OCI-LY1 (cell line): ENCODE measurements around the gene RBL2.

Experiments
- H2AFZ ChIP-seq: fragments of 200-600 bp; sonication (generic), shearing (Covaris generic); 2 replicates; pipeline ENCODE4 v1.6.0; 2014; ENCODE audit warnings: antibody characterized with exemption, mild to moderate bottlenecking, low read length
- H3F3A ChIP-seq: fragments of 200-600 bp; sonication (generic), shearing (Covaris generic); 2 replicates; pipeline ENCODE4 v1.6.0; 2014; ENCODE audit warnings: mild to moderate bottlenecking, antibody characterized with exemption, low read length, moderate library complexity; ENCODE audit not compliant: insufficient read depth
- H3K27ac ChIP-seq: fragments of 200-600 bp; sonication (generic); 2 replicates; pipeline ENCODE4 v1.5.1; 2014; ENCODE audit warnings: low read length, mixed run types, mild to moderate bottlenecking, low read depth; ENCODE audit not compliant: poor library complexity, severe bottlenecking
- H3K27me3 ChIP-seq: fragments of 200-600 bp; sonication (generic); 2 replicates; pipeline ENCODE4 v1.6.0; 2014; ENCODE audit warnings: antibody characterized with exemption, mild to moderate bottlenecking, low read length, moderate library complexity; ENCODE audit not compliant: insufficient read depth
- H3K36me3 ChIP-seq: fragments of 200-600 bp; sonication (generic); 2 replicates; pipeline ENCODE4 v1.6.1; 2014; ENCODE audit warnings: mild to moderate bottlenecking, antibody characterized with exemption, low read length, moderate library complexity, mixed read lengths; ENCODE audit not compliant: insufficient read depth
- H3K4me1 ChIP-seq: fragments of 200-600 bp; sonication (generic); 2 replicates; pipeline ENCODE4 v1.5.1; 2014; ENCODE audit warnings: mild to moderate bottlenecking, low read length, moderate library complexity; ENCODE audit not compliant: insufficient read depth, severe bottlenecking
- H3K4me2 ChIP-seq: fragments of 200-600 bp; sonication (generic), shearing (Covaris generic); 2 replicates; pipeline ENCODE4 v1.6.1; 2014; ENCODE audit warnings: low read length
- H3K4me3 ChIP-seq: fragments of 200-600 bp; sonication (generic); 2 replicates; pipeline ENCODE4 v1.5.1; 2014; ENCODE audit warnings: low read length, low read depth, mild to moderate bottlenecking, mixed read lengths; ENCODE audit not compliant: poor library complexity, severe bottlenecking
- H3K79me2 ChIP-seq: fragments of 200-600 bp; shearing (Covaris generic); 2 replicates; pipeline ENCODE4 v1.6.1; 2016; ENCODE audit warnings: mixed run types, low read length, mixed read lengths; ENCODE audit not compliant: insufficient read depth
- H3K9ac ChIP-seq: fragments of 200-600 bp; sonication (generic), shearing (Covaris generic); 2 replicates; pipeline ENCODE4 v1.6.1; 2014; ENCODE audit warnings: mild to moderate bottlenecking, low read length, mixed read lengths
- H3K9me2 ChIP-seq: fragments of 200-600 bp; sonication (generic), shearing (Covaris generic); 2 replicates; pipeline ENCODE4 v1.6.1; 2014; ENCODE audit warnings: low read depth, mild to moderate bottlenecking, low read length, mixed read lengths
- H3K9me3 ChIP-seq: fragments of 200-600 bp; shearing (Covaris generic); 2 replicates; pipeline ENCODE4 v1.6.1; 2014; ENCODE audit warnings: low read length, mixed read lengths
- H4K20me1 ChIP-seq: fragments of 200-600 bp; sonication (generic), shearing (Covaris generic); 2 replicates; pipeline ENCODE4 v1.6.0; 2016; ENCODE audit warnings: mild to moderate bottlenecking, low read length; ENCODE audit not compliant: insufficient read depth
- EZH2 ChIP-seq: fragments of 200-600 bp; sonication (generic), shearing (Covaris generic); IDR thresholded peaks from 2 replicates; pipeline ENCODE4 v1.8.0; 2017; ENCODE audit warnings: borderline replicate concordance, mixed run types, mild to moderate bottlenecking, antibody characterized with exemption, low read length, moderate library complexity, mixed read lengths
- TF ChIP-seq, protein P1 (sequence below): fragments of 200-600 bp; sonication (generic), shearing (Covaris generic); IDR thresholded peaks from 2 replicates; pipeline ENCODE4 v1.5.1; 2017; ENCODE audit warnings: mild to moderate bottlenecking, antibody characterized with exemption, low read length, moderate library complexity, mixed read lengths

The RBL2 gene

DNA sequence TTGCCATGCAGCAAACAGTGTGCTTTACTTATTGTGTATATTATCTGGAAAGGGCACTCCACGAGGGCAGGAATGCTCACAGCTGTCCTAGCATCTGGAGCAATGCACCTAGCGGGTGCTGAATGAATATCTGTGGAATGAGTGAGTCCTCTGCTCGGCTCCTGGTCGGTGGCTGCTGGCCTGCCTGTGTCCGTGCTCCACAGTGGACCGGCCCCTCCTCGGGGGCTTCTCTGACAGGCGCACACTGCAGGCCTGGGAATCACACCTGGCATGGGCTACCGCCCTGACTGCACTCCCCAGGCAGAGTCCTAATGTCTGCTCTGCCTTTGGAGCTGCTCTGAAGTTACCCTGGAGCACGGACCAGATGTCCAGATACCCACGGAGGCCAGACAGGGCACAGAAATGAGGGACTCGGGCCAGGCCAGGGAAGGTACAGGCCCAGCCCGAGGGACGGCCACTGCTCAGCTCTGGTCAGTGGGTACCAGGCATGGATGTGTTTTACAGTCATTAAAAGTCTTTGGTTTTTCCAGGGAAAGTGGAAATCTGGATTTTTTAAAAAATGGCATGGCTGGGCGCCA is 89.8 kb downstream of the RBL2 start:
- H3K9ac ChIP-seq: no peak overlapping the region
- H3K27me3 ChIP-seq: 0 out of 2 replicates have a peak, but pooled peaks cover 5% of the 10 kb centered on the region
- no peak overlapping the region for H3K27ac ChIP-seq
- H3K4me1 ChIP-seq: peaks cover 2% of the 10 kb centered on the region
- no peaks in the 10 kb centered on the region for H3K9me2 ChIP-seq
- no peaks in the 10 kb centered on the region for H3K9me3 ChIP-seq
- H3K4me2 ChIP-seq: no peak overlapping the region
- no peaks in the 10 kb centered on the region for H3K79me2 ChIP-seq
- no peaks in the 10 kb centered on the region for H4K20me1 ChIP-seq
- no peaks in the 10 kb centered on the region for H3K36me3 ChIP-seq
- TF ChIP-seq EZH2: no peak
- TF ChIP-seq, protein P1, sequence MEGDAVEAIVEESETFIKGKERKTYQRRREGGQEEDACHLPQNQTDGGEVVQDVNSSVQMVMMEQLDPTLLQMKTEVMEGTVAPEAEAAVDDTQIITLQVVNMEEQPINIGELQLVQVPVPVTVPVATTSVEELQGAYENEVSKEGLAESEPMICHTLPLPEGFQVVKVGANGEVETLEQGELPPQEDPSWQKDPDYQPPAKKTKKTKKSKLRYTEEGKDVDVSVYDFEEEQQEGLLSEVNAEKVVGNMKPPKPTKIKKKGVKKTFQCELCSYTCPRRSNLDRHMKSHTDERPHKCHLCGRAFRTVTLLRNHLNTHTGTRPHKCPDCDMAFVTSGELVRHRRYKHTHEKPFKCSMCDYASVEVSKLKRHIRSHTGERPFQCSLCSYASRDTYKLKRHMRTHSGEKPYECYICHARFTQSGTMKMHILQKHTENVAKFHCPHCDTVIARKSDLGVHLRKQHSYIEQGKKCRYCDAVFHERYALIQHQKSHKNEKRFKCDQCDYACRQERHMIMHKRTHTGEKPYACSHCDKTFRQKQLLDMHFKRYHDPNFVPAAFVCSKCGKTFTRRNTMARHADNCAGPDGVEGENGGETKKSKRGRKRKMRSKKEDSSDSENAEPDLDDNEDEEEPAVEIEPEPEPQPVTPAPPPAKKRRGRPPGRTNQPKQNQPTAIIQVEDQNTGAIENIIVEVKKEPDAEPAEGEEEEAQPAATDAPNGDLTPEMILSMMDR: no peak
- no peak overlapping the region for H3K4me3 ChIP-seq
- H2AFZ ChIP-seq: no peak overlapping the region
- no peaks in the 10 kb centered on the region for H3F3A ChIP-seq

DNA sequence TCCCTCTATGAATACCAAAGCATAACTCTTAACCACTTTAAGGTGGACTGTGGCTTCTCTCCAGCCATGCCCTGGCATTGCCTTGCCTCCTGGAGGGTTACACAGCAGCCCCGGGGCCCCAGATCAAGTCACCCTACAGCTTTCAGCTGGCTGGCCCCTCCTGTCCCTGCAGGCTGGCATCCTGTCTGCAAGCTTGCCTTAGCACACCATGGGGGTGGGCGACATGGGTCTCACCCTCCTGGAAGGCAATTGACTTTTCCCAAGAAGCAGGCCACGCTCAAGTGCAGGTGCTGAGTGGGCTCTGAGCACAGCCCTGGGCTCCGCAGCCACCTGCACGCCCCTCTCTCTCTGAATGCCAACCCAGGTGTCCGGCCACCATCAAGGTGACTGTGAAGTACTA is 94.5 kb downstream of the RBL2 start:
- H3F3A ChIP-seq: no peaks in the 10 kb centered on the region
- no peak overlapping the region for H3K4me3 ChIP-seq
- H2AFZ ChIP-seq: no peak overlapping the region
- no peaks in the 10 kb centered on the region for H3K4me1 ChIP-seq
- H3K4me2 ChIP-seq: no peak overlapping the region
- no peaks in the 10 kb centered on the region for H4K20me1 ChIP-seq
- no peaks in the 10 kb centered on the region for H3K36me3 ChIP-seq
- no peaks in the 10 kb centered on the region for H3K9me3 ChIP-seq
- no peaks in the 10 kb centered on the region for H3K9me2 ChIP-seq
- TF ChIP-seq EZH2: no peak
- TF ChIP-seq, protein P1: no peak
- H3K27ac ChIP-seq: no peak overlapping the region
- H3K79me2 ChIP-seq: no peaks in the 10 kb centered on the region
- 0 out of 2 replicates have a peak, but pooled peaks cover 5% of the 10 kb centered on the region for H3K27me3 ChIP-seq
- H3K9ac ChIP-seq: no peak overlapping the region

DNA sequence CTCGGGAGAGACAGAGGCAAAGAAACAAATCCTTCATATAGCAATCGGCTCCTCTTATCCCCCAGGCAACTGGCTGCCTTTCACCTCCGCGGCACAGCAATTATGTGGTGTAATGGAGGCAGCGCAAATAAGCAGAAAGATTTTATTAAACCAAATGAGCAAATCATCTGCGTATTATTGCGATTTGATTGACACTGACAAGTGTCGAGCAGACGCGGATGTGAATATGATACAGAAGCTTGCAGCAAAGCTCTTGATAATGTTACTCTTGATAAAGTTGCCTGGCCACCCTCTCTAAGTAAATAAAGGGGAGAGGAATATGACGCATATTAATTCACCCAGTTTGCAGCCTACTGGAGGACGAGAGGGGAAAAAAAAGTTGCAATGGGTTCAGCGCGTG is 95.2 kb downstream of the RBL2 start:
- Histone ChIP-seq H3K4me2 (no peak overlapping the region), H2AFZ (no peak overlapping the region), H3F3A (no peaks in the 10 kb centered on the region), H3K9me2 (no peaks in the 10 kb centered on the region), H3K36me3 (no peaks in the 10 kb centered on the region), H4K20me1 (no peaks in the 10 kb centered on the region), H3K4me1 (no peaks in the 10 kb centered on the region), H3K27ac (no peak overlapping the region), H3K79me2 (no peaks in the 10 kb centered on the region), H3K9me3 (no peaks in the 10 kb centered on the region), H3K9ac (no peak overlapping the region), H3K27me3 (0 out of 2 replicates have a peak, but pooled peaks cover 5% of the 10 kb centered on the region), H3K4me3 (no peak overlapping the region)
- TF ChIP-seq, protein P1: no peak
- TF ChIP-seq EZH2: no peak
